Measurements from ENCODE around the gene SLC35F1. TPM values are rescaled to one million over a fixed set of nuclear protein-coding genes. Genes with fewer than 3 reads are reported as not detected.

SLC35F1 gene
- total and polyA plus RNA-seq, 9 of the 15 experiments (the other 6 are each of a cell fraction or from before 2014, with no cell fraction given), result 0.03 to 0.06 TPM; not detected in 7

DNA sequence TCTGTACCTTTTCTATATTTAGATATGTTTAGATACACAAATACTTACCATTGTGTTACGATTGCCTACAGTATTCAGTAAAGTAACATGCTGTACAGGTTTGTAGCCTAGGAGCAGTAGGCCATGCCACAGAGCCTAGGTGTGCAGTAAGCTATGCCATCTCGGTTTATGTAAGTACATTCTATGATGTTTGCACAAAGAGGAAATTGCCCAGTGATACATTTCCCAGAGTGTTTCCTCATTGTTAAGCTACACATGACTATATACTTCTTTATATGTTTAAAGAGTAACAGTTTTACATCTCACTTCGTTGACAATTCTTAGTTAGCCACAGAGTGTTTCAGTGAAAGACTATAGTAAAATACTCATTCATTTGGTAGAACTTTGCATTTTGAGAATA is 51.5 kb downstream of the SLC35F1 start:
- Histone ChIP-seq H3K27ac (ENCODE audit: extremely low read depth, low read depth, low read length) (no peak overlapping the region), H4K20me1 (replicated peaks; ENCODE audit: control insufficient read depth, insufficient read depth, low read length) (no peaks in the 10 kb centered on the region), H2AFZ (ENCODE audit: low read depth, low read length) (no peak overlapping the region), H3K4me1 (replicated peaks in 1 of 2; ENCODE audit: control insufficient read depth in 2 of 2, insufficient read depth in 2 of 2, low read length in 2 of 2) (no peaks in the 10 kb centered on the region), H3K4me2 (ENCODE audit: insufficient read depth, low read length) (no peak overlapping the region), H3K9me3 (replicated peaks; ENCODE audit: control insufficient read depth, insufficient read depth, low read depth, low read length) (no peaks in the 10 kb centered on the region), H3K27me3 (ENCODE audit: control insufficient read depth in 2 of 2, insufficient read depth in 2 of 2, low read length in 2 of 2) (no peaks in the 10 kb centered on the region), H3K4me3 (no peak overlapping the region), H3K79me2 (ENCODE audit: control insufficient read depth, insufficient read depth, low read length) (no peaks in the 10 kb centered on the region), H3K9me1 (ENCODE audit: control insufficient read depth, insufficient read depth, low read length) (no peaks in the 10 kb centered on the region), H3K36me3 (ENCODE audit: control insufficient read depth, insufficient read depth, low read length) (no peaks in the 10 kb centered on the region), H3K9ac (ENCODE audit: insufficient read depth in 1 of 2, low read depth in 2 of 2, low read length in 2 of 2) (no peak overlapping the region)
- ChIA-PET POLR2A (no interaction called here), CTCF (ENCODE audit: low intra/inter-chr PET ratio) (no interaction called here)
- in situ Hi-C loops (cut with MboI), result no loop called here
- ATAC-seq (no peak), FAIRE-seq (no peak), DNase-seq (ENCODE audit: extremely low read depth in 1 of 4, low spot score in 3 of 4) (no peak)
- WGBS (ENCODE audit: insufficient coverage, low coverage, missing lambda C conversion rate), result 0% methylated on average over 3 of the region's 3 CpGs
- intact Hi-C loops (cut with micrococcal nuclease), result no loop called here
- BruUV-seq (replicated peaks), result no TSS peak
- TF ChIP-seq GATA2 (CRISPR knock-in tag; IDR thresholded peaks at IDR 0.05) (no peak), MXI1 (IDR thresholded peaks at IDR 0.05; ENCODE audit: low read depth, low read length) (no peak), ZNF121 (CRISPR knock-in tag; conservative IDR thresholded peaks at IDR 0.05) (no peak), YY1 (IDR thresholded peaks at IDR 0.05; ENCODE audit: borderline replicate concordance in 1 of 3, control insufficient read depth in 1 of 3, extremely low read depth in 1 of 3, insufficient read depth in 3 of 3, insufficient read length in 1 of 3, insufficient replicate concordance in 2 of 3, low read depth in 1 of 3, low read length in 2 of 3) (no peak), ZFP30 (CRISPR knock-in tag; IDR thresholded peaks at IDR 0.05; ENCODE audit: borderline replicate concordance) (no peak), POLR2A (conservative IDR thresholded peaks at IDR 0.05) (no peak), TAL1 (IDR thresholded peaks at IDR 0.05) (no peak), WHSC1 (IDR thresholded peaks at IDR 0.05; ENCODE audit: low read length) (no peak), HLTF (IDR thresholded peaks at IDR 0.05) (no peak)
- TF ChIP-seq, protein P1, sequence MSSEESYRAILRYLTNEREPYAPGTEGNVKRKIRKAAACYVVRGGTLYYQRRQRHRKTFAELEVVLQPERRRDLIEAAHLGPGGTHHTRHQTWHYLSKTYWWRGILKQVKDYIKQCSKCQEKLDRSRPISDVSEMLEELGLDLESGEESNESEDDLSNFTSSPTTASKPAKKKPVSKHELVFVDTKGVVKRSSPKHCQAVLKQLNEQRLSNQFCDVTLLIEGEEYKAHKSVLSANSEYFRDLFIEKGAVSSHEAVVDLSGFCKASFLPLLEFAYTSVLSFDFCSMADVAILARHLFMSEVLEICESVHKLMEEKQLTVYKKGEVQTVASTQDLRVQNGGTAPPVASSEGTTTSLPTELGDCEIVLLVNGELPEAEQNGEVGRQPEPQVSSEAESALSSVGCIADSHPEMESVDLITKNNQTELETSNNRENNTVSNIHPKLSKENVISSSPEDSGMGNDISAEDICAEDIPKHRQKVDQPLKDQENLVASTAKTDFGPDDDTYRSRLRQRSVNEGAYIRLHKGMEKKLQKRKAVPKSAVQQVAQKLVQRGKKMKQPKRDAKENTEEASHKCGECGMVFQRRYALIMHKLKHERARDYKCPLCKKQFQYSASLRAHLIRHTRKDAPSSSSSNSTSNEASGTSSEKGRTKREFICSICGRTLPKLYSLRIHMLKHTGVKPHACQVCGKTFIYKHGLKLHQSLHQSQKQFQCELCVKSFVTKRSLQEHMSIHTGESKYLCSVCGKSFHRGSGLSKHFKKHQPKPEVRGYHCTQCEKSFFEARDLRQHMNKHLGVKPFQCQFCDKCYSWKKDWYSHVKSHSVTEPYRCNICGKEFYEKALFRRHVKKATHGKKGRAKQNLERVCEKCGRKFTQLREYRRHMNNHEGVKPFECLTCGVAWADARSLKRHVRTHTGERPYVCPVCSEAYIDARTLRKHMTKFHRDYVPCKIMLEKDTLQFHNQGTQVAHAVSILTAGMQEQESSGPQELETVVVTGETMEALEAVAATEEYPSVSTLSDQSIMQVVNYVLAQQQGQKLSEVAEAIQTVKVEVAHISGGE (CRISPR knock-in tag; IDR thresholded peaks at IDR 0.05), result no peak
